Peyer's patch (tissue), 4 donors: ENCODE measurements around the gene OR51A7.

Source experiments
- POLR2A ChIP-seq, 2 donors: fragments of 450-650 bp; IDR thresholded peaks; one replicate each; pipeline ENCODE4 v1.5.1; 2017; ENCODE audit warnings: antibody characterized with exemption in 2 of 2, mild to moderate bottlenecking in 2 of 2, moderate library complexity in 2 of 2
- TF ChIP-seq, protein P1 (sequence below), 6 experiments: fragments of 450-650 bp in 4 of 6; fragments of 200-600 bp in 2 of 6; sonication (generic) in 1 of 6; IDR thresholded peaks; one replicate each; pipeline ENCODE4 v1.5.1; 2017 to 2019; ENCODE audit warnings: antibody characterized with exemption in 6 of 6, mild to moderate bottlenecking in 3 of 6, moderate library complexity in 1 of 6

DNA sequence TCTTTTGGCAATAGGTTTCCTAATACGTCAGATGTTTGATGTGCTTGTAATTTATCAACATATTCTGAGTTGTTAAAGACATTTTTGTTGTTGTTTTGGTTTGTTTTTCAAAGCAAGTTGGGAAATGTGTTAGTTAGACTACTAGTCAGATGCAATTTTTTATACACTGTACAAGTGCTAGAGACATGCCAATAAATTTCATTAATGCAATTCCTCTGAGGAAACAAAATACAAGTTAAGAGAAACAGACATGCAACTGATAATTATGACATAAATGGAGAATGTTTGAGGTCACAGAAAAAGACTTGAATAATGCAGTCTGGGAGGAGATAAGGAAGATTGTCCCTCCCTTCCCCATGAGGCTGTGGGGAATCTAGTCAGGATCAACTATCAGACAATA, 16.0 kb upstream of the OR51A7 start:
- TF ChIP-seq, protein P1, sequence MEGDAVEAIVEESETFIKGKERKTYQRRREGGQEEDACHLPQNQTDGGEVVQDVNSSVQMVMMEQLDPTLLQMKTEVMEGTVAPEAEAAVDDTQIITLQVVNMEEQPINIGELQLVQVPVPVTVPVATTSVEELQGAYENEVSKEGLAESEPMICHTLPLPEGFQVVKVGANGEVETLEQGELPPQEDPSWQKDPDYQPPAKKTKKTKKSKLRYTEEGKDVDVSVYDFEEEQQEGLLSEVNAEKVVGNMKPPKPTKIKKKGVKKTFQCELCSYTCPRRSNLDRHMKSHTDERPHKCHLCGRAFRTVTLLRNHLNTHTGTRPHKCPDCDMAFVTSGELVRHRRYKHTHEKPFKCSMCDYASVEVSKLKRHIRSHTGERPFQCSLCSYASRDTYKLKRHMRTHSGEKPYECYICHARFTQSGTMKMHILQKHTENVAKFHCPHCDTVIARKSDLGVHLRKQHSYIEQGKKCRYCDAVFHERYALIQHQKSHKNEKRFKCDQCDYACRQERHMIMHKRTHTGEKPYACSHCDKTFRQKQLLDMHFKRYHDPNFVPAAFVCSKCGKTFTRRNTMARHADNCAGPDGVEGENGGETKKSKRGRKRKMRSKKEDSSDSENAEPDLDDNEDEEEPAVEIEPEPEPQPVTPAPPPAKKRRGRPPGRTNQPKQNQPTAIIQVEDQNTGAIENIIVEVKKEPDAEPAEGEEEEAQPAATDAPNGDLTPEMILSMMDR (IDR thresholded peaks at IDR 0.05), result no peak
- no peak for TF ChIP-seq POLR2A (IDR thresholded peaks at IDR 0.05)
